ENCODE data around the gene ADRB1.

Gene ADRB1

DNA sequence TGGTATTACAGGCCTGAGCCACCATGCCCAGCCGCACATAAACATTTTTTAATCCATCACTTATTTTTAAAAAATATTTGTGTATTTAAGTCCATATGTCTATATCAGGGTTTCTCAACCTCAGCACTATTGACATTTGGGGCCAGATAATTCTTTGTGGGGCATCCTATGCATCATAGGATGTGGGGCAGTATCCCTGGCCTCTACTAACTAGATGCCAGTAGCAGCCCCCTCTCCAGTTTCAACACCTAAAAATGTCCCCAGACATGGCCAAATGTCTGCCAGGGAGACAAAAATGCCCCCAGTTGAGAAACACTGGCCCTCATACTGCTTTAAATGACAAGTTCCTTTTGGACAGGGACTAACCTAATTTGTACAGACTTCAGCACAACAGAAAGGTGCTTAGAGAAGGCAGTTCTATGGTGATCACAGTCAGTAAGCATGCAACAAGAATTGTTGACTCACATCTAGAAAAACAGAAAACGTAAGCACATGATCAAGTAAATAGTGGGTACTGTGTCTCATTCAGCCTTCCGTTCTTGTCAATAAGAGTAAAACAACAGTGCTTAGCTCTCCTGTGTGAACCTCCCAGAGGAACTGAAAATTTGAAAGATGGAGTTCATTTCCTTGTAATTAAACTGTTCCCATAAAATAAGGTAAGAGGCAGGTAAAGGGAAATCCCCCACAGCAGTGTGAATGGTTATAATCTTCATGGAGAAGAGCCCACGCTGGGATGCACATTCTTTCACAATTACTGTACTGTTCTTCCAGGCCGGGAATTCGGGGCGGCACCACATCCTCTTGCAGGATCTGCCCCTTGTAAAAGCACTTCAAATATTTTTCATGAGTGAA, 17.3 kb upstream of the ADRB1 start:
- no peak for DNase-seq

- DNase-seq = no peak
Measured at GRCh38 chr10:114027041-114027394, 16.6 kb upstream of the ADRB1 start.

GRCh38 chr10:114027951-114028350, 15.7 kb upstream of the ADRB1 start:
- DNase-seq = no peak

- no peak for DNase-seq
Measured at GRCh38 chr10:114028425-114028824, 15.2 kb upstream of the ADRB1 start.

GRCh38 chr10:114029655-114030054, 14.0 kb upstream of the ADRB1 start:
- DNase-seq = no peak

GRCh38 chr10:114030140-114030539, 13.5 kb upstream of the ADRB1 start:
- DNase-seq = no peak

DNA sequence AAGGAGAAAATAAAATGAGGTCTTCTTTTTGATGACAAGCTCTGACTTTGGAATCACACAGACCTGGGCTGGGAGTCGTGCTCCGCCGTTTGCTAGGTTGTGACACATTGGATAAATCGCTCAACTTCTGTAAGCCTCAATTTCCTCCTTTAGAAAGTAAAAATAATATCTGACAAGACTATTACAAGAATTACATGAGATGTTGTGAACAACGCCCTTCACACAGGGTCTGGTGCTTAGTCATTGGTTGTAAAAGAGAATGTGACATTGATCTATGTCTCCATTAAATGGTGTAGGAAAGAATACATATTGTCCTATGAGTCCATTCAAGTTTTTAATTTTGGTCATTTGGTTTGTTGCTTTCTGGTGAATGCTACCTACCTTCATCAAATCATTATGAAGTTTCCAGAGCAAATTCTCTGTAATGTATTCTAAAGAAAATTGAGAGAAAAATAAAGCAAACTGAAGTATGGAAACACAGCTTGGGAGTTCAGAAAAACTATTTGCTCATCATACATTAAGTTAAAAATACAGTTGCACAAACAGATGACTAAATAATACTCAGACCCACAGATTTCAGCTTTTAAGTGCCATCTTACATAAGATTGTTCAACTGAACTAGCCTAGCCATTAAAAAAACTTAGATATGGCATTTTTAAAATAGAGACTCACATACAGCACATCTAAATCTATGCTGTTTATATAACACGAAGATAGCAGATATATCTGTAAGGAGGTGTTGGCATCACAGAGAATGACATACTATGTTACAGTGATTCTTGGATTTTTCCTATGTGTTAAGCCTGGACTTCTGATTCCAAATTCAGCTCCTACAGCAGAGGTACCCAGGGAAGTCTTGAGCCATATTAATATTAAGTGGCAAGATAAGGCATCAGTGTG, 12.3 kb upstream of the ADRB1 start:
- no peak for DNase-seq

GRCh38 chr10:114033566-114033965, 10.1 kb upstream of the ADRB1 start:
- DNase-seq = no peak

DNA sequence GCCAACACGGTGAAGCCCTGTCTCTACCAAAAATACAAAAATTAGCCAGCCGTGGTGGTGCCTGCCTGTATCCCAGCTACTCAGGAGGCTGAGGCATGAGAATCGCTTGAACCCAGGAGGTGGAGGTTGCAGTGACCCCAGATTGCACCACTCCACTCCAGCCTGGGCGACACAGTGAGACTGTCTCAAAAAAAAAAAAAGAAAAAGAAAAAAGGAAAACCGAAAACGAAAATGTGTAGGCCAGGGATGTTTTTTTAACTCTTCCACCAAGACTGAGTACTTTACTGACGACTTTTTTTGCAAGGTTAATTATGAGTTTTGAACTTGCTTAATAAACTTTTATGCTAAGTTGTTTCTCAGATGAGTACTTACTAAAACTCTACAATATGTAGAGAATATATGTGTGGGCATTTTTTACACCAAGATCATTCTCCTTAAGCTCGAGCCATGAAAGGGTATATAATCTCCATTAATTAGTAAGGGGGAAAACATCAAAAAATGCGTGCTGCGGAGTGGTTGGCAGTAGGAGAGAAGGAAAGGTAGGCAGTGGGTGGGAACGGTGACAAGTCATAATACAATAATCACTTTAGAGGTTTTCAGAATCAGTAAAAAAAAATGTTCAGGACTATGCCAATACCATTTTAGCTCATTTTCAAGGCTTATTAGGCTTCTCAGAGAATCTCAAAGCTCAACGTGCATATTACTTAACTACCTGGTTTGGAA, 8.6 kb upstream of the ADRB1 start:
- no peak for DNase-seq

- no peak for DNase-seq
Measured at GRCh38 chr10:114035791-114036190, 7.9 kb upstream of the ADRB1 start.

DNA sequence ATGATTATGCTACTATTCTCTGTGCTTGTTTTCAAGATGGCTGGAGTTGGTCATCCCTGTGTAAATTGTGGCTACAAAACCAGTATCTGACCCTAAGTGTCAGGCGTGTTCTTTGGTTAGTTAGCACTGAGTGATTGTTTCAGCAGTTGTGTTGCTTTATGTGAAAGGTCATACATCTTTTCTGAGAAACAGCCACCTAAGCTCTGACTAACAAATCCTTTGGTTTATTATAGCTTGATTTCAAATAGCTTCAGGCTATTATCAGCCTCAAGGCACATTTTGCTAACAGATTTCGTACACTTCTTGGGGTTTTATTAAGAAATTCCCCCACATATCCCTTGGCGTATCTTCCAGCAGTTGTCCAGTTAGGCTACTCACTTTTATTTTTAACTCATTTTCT, 4.8 kb upstream of the ADRB1 start:
- no peak for DNase-seq

DNA sequence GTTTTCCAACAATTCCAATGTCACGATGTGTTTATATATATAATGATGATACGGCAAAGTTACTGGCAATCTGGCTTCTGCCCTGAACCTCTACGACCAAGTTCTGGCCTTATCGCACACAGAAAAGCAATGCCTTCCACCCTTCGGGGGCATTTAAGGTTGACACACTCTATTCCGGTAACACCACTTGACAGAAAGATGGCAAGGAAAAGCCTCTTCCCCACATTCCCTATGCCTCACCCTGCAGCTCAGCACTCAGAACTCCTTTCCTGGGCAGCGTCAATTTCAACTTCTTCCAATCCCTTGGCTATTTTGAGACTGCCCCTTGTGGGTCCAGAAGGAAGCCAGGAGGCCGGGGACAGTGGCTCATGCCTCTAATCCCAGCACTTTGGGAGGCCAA, 2.5 kb upstream of the ADRB1 start:
- DNase-seq = no peak

DNA sequence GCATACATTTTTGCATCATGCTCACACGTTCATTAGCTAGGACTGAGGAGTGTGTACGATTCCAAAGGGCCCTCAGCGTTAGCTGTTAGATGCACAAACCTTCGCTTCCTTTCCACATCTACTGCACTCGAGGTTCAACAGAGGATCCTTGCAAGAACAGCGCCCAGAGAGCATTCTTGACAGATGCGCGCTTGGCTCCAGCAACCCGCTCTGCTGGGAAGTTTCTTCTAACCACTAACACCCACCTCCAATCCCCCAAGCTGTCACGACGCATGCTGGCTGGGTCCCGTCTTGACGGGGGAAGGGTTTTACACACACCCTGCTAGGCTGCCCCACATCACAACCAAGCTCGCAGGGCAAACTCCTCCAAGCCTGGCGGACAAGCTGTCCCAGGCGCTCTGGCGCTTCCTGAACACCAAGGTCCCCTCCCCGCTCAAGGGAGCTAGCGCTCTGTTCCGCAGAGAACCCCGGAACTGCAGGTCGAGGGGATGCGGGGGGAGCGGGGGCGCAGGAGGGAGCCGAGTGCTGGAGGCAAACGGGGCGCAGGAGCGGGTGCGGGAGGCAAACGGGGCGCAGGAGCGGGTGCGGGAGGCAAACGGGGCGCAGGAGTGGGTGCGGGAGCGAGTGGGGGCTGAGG, 653 bp upstream of the ADRB1 start:
- no peak for DNase-seq

- no peak for DNase-seq
Measured at GRCh38 chr10:114044247-114045135, 825 bp downstream of the ADRB1 start.

- DNase-seq = no peak
Measured at GRCh38 chr10:114045136-114046086, 1.7 kb downstream of the ADRB1 start.

- DNase-seq = no peak
Measured at GRCh38 chr10:114046087-114046458, 2.4 kb downstream of the ADRB1 start.

DNA sequence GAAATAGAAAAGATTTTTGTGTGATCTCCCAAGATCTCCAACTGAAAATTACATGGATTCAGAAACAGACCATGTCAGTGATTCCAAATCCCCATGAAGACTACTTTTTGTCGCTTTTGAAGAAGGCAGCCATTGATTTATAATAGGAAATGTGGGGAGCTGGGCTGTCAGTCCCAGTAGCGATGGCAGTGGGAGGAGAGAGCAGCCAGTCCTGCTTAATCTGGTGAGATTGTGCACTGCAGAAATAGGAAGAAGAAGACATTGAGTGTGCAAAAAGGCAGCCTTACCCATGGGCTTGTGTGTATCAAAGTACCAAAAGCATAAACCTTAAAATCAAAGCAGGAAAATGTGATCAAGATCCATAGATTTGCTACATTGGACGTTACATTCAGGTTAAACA, 4.8 kb downstream of the ADRB1 start:
- no peak for DNase-seq

- DNase-seq = no peak
Measured at GRCh38 chr10:114051714-114052113, 8.0 kb downstream of the ADRB1 start.

DNA sequence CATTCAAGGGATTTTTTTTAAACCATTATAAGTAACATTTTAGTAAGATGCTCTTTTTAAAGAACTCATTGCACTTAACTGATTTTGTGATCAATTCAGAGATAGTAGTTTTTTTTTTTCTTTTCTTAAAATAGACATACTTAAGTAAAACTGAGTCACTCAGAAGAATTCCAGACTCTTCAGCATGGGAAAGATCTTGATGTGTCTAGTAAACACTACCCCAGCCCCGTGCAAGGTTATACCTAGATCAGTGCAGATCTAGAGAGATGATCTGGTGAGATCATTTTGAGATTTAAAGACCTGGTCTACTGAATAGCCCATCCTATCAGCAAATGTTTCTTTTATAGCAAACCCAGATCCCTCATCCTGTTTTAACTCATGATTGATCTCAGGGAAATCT, 8.6 kb downstream of the ADRB1 start:
- DNase-seq = no peak

- DNase-seq = no peak
Measured at GRCh38 chr10:114053946-114054345, 10.3 kb downstream of the ADRB1 start.

DNA sequence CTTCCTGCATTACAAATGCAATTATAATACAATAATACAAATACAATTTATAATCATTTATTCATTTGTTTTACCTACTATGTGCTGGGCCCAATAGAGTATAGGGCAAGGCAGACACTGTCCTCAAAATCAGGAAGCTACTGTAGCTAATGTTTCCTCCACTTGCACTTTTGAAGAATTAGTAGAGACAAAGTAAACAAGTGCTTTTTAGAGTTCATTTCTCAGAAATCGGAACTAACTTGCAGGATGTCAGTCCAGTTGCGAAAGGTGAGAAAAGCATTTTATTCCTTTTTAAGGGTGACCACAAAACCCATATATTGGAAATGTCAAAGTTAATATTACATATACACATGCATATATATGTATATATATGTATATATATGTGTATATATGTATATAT, 14.2 kb downstream of the ADRB1 start:
- no peak for DNase-seq

All from activated CD4-positive, alpha-beta T cell treated with anti-CD3 and anti-CD28 coated beads for 1 hour (primary cell).